ENCODE data around the gene BBX.

DNA sequence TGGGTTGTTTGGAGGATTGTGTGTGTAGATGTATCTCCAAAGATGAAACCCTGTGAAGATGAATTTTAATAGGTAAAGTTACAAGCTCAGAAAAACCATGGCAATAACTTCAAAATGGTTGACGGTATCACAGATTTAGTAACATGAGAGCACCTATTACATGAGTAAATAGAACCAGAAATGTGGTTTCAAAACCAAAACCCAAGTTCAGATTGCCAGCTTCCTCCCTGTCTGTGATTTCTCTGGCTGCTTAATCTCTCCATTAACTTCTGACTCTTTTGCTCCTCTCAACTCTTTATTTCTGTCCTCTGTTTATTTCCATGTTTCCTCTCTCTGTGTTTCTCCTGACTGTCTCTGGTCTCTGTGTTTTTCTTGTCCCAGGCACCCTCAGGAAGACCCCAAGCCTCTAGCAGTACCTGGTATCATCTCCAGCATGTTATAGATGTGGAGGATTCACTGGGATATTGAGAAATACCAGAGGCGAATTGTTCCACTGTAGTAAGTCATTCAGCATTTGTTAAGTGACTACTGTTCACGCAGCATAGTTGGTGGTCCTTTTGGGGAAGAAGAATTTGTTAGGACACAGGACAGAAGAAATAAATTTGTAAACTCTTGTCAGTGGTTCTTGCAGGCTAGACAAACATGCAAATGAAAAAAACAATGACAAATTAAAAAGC, 138.8 kb downstream of the BBX start:
- TF ChIP-seq, protein P1, sequence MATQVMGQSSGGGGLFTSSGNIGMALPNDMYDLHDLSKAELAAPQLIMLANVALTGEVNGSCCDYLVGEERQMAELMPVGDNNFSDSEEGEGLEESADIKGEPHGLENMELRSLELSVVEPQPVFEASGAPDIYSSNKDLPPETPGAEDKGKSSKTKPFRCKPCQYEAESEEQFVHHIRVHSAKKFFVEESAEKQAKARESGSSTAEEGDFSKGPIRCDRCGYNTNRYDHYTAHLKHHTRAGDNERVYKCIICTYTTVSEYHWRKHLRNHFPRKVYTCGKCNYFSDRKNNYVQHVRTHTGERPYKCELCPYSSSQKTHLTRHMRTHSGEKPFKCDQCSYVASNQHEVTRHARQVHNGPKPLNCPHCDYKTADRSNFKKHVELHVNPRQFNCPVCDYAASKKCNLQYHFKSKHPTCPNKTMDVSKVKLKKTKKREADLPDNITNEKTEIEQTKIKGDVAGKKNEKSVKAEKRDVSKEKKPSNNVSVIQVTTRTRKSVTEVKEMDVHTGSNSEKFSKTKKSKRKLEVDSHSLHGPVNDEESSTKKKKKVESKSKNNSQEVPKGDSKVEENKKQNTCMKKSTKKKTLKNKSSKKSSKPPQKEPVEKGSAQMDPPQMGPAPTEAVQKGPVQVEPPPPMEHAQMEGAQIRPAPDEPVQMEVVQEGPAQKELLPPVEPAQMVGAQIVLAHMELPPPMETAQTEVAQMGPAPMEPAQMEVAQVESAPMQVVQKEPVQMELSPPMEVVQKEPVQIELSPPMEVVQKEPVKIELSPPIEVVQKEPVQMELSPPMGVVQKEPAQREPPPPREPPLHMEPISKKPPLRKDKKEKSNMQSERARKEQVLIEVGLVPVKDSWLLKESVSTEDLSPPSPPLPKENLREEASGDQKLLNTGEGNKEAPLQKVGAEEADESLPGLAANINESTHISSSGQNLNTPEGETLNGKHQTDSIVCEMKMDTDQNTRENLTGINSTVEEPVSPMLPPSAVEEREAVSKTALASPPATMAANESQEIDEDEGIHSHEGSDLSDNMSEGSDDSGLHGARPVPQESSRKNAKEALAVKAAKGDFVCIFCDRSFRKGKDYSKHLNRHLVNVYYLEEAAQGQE (IDR thresholded peaks at IDR 0.05; ENCODE audit: borderline replicate concordance): no peak
- TF ChIP-seq CTCF (IDR thresholded peaks at IDR 0.05; ENCODE audit: poor library complexity, severe bottlenecking): no peak

All from neural cell (in vitro differentiated cells).